BE2C (cell line): ENCODE results near the gene KAT2A.
A peak's percentile ranks its signal among the peaks of the same experiment; 100 is the strongest.

Experiments used
- DNase-seq: peaks from one replicate; pipeline ENCODE4 v3.0.0-alpha.2; 2020
- H3K27me3 ChIP-seq: fragments of 250-450 bp; sonication (Bioruptor Pico); 2 replicates; pipeline ENCODE4 v1.5.1; 2020; ENCODE audit warnings: mild to moderate bottlenecking
- H3K36me3 ChIP-seq: fragments of 250-450 bp; sonication (Bioruptor Pico); 2 replicates; pipeline ENCODE4 v1.5.1; 2020; ENCODE audit warnings: mild to moderate bottlenecking
- H3K4me1 ChIP-seq: fragments of 250-450 bp; sonication (Bioruptor Pico); 2 replicates; pipeline ENCODE4 v1.5.1; 2020
- H3K4me3 ChIP-seq: 2 replicates; pipeline ENCODE4 v1.5.1; 2011; ENCODE audit warnings: low read depth, low read length
- H3K9me3 ChIP-seq: fragments of 250-450 bp; sonication (Bioruptor Pico); 2 replicates; pipeline ENCODE4 v1.5.1; 2020
- CTCF ChIP-seq: IDR thresholded peaks from 2 replicates; pipeline ENCODE4 v1.5.1; 2012; ENCODE audit warnings: mild to moderate bottlenecking, low read depth, low read length

The KAT2A gene

GRCh38 chr17:42077755-42078154, 43.4 kb downstream of the KAT2A start:
- Histone ChIP-seq H3K4me3 (no peak overlapping the region), H3K9me3 (no peaks in the 10 kb centered on the region), H3K4me1 (peaks cover 5% of the 10 kb centered on the region), H3K27me3 (no peaks in the 10 kb centered on the region; the same call in 1 of the 2 replicates), H3K36me3 (no peaks in the 10 kb centered on the region)
- DNase-seq: no peak
- no peak for TF ChIP-seq CTCF

GRCh38 chr17:42076797-42077559, 44.2 kb downstream of the KAT2A start:
- peaks cover 5% of the 10 kb centered on the region; the same call in 1 of the 2 replicates for H3K27me3 ChIP-seq
- H3K9me3 ChIP-seq: no peaks in the 10 kb centered on the region
- no peak overlapping the region for H3K4me3 ChIP-seq

GRCh38 chr17:42075789-42076188, 45.4 kb downstream of the KAT2A start:
- Histone ChIP-seq H3K9me3 (no peaks in the 10 kb centered on the region), H3K27me3 (peaks cover 7% of the 10 kb centered on the region; the same call in 1 of the 2 replicates), H3K4me3 (no peak overlapping the region), H3K36me3 (no peaks in the 10 kb centered on the region), H3K4me1 (peaks cover 5% of the 10 kb centered on the region)
- no peak for DNase-seq
- no peak for TF ChIP-seq CTCF

More at GRCh38 chr17:42076797-42077559, 44.2 kb downstream of the KAT2A start:
- DNase-seq: no peak
- no peaks in the 10 kb centered on the region for H3K36me3 ChIP-seq
- peaks cover 5% of the 10 kb centered on the region for H3K4me1 ChIP-seq
- TF ChIP-seq CTCF: no peak

GRCh38 chr17:42072323-42073187, 48.6 kb downstream of the KAT2A start:
- H3K4me1 ChIP-seq: peaks cover 7% of the 10 kb centered on the region
- no peaks in the 10 kb centered on the region for H3K9me3 ChIP-seq
- peaks cover 7% of the 10 kb centered on the region; the same call in 1 of the 2 replicates for H3K27me3 ChIP-seq
- peak; percentile 22; the same call in 1 of the 2 replicates for TF ChIP-seq CTCF
- H3K36me3 ChIP-seq: no peaks in the 10 kb centered on the region
- H3K4me3 ChIP-seq: peak overlapping the region; percentile 41
- peak; percentile 44 for DNase-seq

- Histone ChIP-seq H3K4me1 (peaks cover 9% of the 10 kb centered on the region), H3K27me3 (peaks cover 7% of the 10 kb centered on the region; the same call in 1 of the 2 replicates), H3K36me3 (no peaks in the 10 kb centered on the region), H3K9me3 (no peaks in the 10 kb centered on the region), H3K4me3 (peak overlapping the region; percentile 41)
- TF ChIP-seq CTCF: no peak
- no peak for DNase-seq
Measured at GRCh38 chr17:42071810-42072209, 49.4 kb downstream of the KAT2A start.

DNA sequence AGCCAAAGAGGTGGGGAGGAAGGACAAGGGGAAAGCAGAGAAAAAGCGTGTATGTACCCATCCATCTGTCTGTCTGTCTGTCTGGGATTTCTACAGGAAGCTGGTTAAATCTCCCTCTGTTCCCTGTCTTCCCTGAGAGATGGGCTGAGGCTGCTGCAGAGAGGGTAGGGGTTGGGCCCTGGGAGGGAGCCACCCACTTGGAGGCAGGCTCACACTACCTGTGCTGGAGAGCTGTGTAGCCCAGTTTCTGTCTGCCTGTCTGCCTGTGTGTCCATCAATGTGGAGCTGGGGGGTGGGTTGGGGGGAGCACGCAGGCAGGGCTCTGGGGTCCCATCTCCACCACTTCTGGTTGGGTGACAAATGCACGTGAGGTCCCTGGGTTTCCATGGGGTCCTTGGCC, 52.2 kb downstream of the KAT2A start:
- no peak for DNase-seq
- no peak overlapping the region for H3K4me3 ChIP-seq
- no peak for TF ChIP-seq CTCF
- H3K36me3 ChIP-seq: no peaks in the 10 kb centered on the region
- peaks cover 7% of the 10 kb centered on the region; the same call in 1 of the 2 replicates for H3K27me3 ChIP-seq
- peaks cover 9% of the 10 kb centered on the region for H3K4me1 ChIP-seq
- no peaks in the 10 kb centered on the region for H3K9me3 ChIP-seq
